Neural cell (in vitro differentiated cells): ENCODE data around the gene RNF25. TPM values are rescaled to one million over a fixed set of nuclear protein-coding genes. Genes with fewer than 3 reads are reported as not detected.

Source experiments
- H2AFZ ChIP-seq: fragments of 200-600, 300-800 bp; sonication (generic), shearing (Covaris generic); 2 replicates; pipeline ENCODE4 v1.6.0; 2014; ENCODE audit warnings: low read depth, mild to moderate bottlenecking, antibody characterized with exemption, low read length, moderate library complexity
- H3F3A ChIP-seq: fragments of 200-600 bp; shearing (Covaris generic); 2 replicates; pipeline ENCODE4 v1.6.1; 2016; ENCODE audit warnings: mild to moderate bottlenecking, moderate library complexity, mixed read lengths, antibody characterized with exemption, low read length; ENCODE audit not compliant: insufficient read depth, poor library complexity, severe bottlenecking
- H3K27ac ChIP-seq: fragments of 200-600, 300-800 bp; sonication (generic), shearing (Covaris generic); 2 replicates; pipeline ENCODE4 v1.5.1; 2014; ENCODE audit warnings: mild to moderate bottlenecking, low read length, moderate library complexity
- H3K27me3 ChIP-seq: fragments of 300-800, 200-600 bp; sonication (generic), shearing (Covaris generic); 2 replicates; pipeline ENCODE4 v1.6.0; 2014; ENCODE audit warnings: mild to moderate bottlenecking, low read depth, low read length, moderate library complexity; ENCODE audit not compliant: insufficient read depth
- H3K36me3 ChIP-seq: fragments of 300-800, 200-600 bp; sonication (generic), shearing (Covaris generic); 2 replicates; pipeline ENCODE4 v1.5.1; 2014; ENCODE audit warnings: mild to moderate bottlenecking, antibody characterized with exemption, low read length, moderate library complexity; ENCODE audit not compliant: insufficient read depth
- H3K4me2 ChIP-seq: fragments of 300-800, 200-600 bp; sonication (generic), shearing (Covaris generic); 2 replicates; pipeline ENCODE4 v1.6.0; 2014; ENCODE audit warnings: mild to moderate bottlenecking, low read length
- H3K4me3 ChIP-seq: fragments of 300-800, 200-600 bp; sonication (generic), shearing (Covaris generic); 2 replicates; pipeline ENCODE4 v1.5.1; 2014; ENCODE audit warnings: mild to moderate bottlenecking, low read length, moderate library complexity
- H3K79me2 ChIP-seq: fragments of 200-600 bp; shearing (Covaris generic); replicated peaks from 2 replicates; pipeline ENCODE4 v1.6.0; 2014; ENCODE audit warnings: mild to moderate bottlenecking, low read length, moderate library complexity; ENCODE audit not compliant: insufficient read depth
- H3K9ac ChIP-seq: fragments of 300-800, 200-600 bp; sonication (generic), shearing (Covaris generic); 2 replicates; pipeline ENCODE4 v1.6.1; 2016; ENCODE audit warnings: mild to moderate bottlenecking, low read length, mixed read lengths
- H3K9me2 ChIP-seq: fragments of 200-600 bp; shearing (Covaris generic); 2 replicates; pipeline ENCODE4 v1.6.1; 2016; ENCODE audit warnings: mild to moderate bottlenecking, low read length, mixed read lengths; ENCODE audit not compliant: insufficient read depth
- H3K9me3 ChIP-seq: fragments of 200-600, 300-800 bp; sonication (generic), shearing (Covaris generic); 2 replicates; pipeline ENCODE4 v1.6.1; 2016; ENCODE audit warnings: mild to moderate bottlenecking, mixed run types, low read length, moderate library complexity, mixed read lengths
- H4K20me1 ChIP-seq: fragments of 200-600 bp; shearing (Covaris generic); 2 replicates; pipeline ENCODE4 v1.6.1; 2016; ENCODE audit warnings: mild to moderate bottlenecking, mixed run types; ENCODE audit not compliant: insufficient read depth
- EP300 ChIP-seq: fragments of 450-650 bp; conservative IDR thresholded peaks from 2 replicates; pipeline ENCODE4 v1.6.1; 2014; ENCODE audit warnings: antibody characterized with exemption, mild to moderate bottlenecking, moderate library complexity; ENCODE audit not compliant: poor library complexity, severe bottlenecking
- EZH2 ChIP-seq: fragments of 200-600, 300-800 bp; shearing (Covaris generic), sonication (generic); IDR thresholded peaks from 2 replicates; pipeline ENCODE4 v1.6.1; 2014; ENCODE audit warnings: antibody characterized with exemption, low read length, borderline replicate concordance, mild to moderate bottlenecking; ENCODE audit not compliant: insufficient read depth, poor library complexity, severe bottlenecking
- MXI1 ChIP-seq: fragments of 450-650 bp; conservative IDR thresholded peaks from 2 replicates; pipeline ENCODE4 v1.6.1; 2014; ENCODE audit warnings: antibody characterized with exemption, mild to moderate bottlenecking; ENCODE audit not compliant: poor library complexity, severe bottlenecking
- POLR2AphosphoS5 ChIP-seq: IDR thresholded peaks from 2 replicates; pipeline ENCODE4 v1.6.1; 2012
- RAD21 ChIP-seq: fragments of 450-650 bp; conservative IDR thresholded peaks from 2 replicates; pipeline ENCODE4 v1.6.1; 2014; ENCODE audit warnings: antibody characterized with exemption, mild to moderate bottlenecking, moderate library complexity
- SMC3 ChIP-seq: fragments of 450-650 bp; conservative IDR thresholded peaks from 2 replicates; pipeline ENCODE4 v1.6.1; 2014; ENCODE audit warnings: antibody characterized with exemption, mild to moderate bottlenecking, moderate library complexity; ENCODE audit not compliant: poor library complexity
- TAF1 ChIP-seq: IDR thresholded peaks from 2 replicates; pipeline ENCODE4 v1.6.1; 2012; ENCODE audit warnings: low read depth
- polyA plus RNA-seq: library from polyadenylated mRNA; depleted of rRNA; stranded (reverse); fragments of >200 nt; gene quantifications from 2 replicates; pipeline ENCODE4 v1.2.3, GENCODE V29; 2014
- TF ChIP-seq, protein P1 (sequence below): IDR thresholded peaks from 2 replicates; pipeline ENCODE4 v1.6.1; 2012; ENCODE audit warnings: borderline replicate concordance
- TF ChIP-seq, protein P2 (sequence below): fragments of 450-650 bp; IDR thresholded peaks from 2 replicates; pipeline ENCODE4 v1.5.1; 2014; ENCODE audit warnings: antibody characterized with exemption, mild to moderate bottlenecking, moderate library complexity; ENCODE audit not compliant: poor library complexity, severe bottlenecking

The RNF25 gene
- polyA plus RNA-seq, 1 donor from 2014 or later: 86.0 TPM

DNA sequence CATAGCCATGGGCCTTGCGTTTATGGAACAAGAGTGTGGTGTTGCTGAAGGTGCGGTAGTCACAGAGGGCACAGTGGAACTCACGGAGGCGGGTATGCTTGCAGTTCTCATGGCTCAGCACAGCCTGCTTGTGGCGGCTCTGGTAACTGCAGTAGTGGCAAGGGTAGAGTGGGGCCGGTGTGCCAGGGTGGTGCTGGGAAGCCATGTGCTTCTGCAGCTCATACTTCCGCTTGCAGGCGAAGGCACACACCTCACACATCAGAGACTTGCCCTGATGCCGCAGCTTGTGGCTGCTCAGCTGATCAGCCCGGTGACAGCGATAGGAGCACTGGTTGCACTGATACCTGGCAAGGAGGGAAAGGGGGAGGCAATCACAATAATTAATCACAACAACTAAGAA lies 27.1 kb downstream of the RNF25 start:
- H3F3A ChIP-seq: no peaks in the 10 kb centered on the region
- H2AFZ ChIP-seq: no peak overlapping the region
- no peak overlapping the region for H3K27ac ChIP-seq
- no peaks in the 10 kb centered on the region for H3K9me3 ChIP-seq
- H3K9me2 ChIP-seq: no peaks in the 10 kb centered on the region
- no peaks in the 10 kb centered on the region for H4K20me1 ChIP-seq
- no peak overlapping the region for H3K4me2 ChIP-seq
- no peaks in the 10 kb centered on the region for H3K79me2 ChIP-seq
- TF ChIP-seq RAD21 (no peak), POLR2AphosphoS5 (no peak), EZH2 (no peak), SMC3 (no peak), TAF1 (no peak), EP300 (no peak), MXI1 (no peak)
- TF ChIP-seq, protein P1, sequence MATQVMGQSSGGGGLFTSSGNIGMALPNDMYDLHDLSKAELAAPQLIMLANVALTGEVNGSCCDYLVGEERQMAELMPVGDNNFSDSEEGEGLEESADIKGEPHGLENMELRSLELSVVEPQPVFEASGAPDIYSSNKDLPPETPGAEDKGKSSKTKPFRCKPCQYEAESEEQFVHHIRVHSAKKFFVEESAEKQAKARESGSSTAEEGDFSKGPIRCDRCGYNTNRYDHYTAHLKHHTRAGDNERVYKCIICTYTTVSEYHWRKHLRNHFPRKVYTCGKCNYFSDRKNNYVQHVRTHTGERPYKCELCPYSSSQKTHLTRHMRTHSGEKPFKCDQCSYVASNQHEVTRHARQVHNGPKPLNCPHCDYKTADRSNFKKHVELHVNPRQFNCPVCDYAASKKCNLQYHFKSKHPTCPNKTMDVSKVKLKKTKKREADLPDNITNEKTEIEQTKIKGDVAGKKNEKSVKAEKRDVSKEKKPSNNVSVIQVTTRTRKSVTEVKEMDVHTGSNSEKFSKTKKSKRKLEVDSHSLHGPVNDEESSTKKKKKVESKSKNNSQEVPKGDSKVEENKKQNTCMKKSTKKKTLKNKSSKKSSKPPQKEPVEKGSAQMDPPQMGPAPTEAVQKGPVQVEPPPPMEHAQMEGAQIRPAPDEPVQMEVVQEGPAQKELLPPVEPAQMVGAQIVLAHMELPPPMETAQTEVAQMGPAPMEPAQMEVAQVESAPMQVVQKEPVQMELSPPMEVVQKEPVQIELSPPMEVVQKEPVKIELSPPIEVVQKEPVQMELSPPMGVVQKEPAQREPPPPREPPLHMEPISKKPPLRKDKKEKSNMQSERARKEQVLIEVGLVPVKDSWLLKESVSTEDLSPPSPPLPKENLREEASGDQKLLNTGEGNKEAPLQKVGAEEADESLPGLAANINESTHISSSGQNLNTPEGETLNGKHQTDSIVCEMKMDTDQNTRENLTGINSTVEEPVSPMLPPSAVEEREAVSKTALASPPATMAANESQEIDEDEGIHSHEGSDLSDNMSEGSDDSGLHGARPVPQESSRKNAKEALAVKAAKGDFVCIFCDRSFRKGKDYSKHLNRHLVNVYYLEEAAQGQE: no peak
- TF ChIP-seq, protein P2, sequence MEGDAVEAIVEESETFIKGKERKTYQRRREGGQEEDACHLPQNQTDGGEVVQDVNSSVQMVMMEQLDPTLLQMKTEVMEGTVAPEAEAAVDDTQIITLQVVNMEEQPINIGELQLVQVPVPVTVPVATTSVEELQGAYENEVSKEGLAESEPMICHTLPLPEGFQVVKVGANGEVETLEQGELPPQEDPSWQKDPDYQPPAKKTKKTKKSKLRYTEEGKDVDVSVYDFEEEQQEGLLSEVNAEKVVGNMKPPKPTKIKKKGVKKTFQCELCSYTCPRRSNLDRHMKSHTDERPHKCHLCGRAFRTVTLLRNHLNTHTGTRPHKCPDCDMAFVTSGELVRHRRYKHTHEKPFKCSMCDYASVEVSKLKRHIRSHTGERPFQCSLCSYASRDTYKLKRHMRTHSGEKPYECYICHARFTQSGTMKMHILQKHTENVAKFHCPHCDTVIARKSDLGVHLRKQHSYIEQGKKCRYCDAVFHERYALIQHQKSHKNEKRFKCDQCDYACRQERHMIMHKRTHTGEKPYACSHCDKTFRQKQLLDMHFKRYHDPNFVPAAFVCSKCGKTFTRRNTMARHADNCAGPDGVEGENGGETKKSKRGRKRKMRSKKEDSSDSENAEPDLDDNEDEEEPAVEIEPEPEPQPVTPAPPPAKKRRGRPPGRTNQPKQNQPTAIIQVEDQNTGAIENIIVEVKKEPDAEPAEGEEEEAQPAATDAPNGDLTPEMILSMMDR: no peak
- no peaks in the 10 kb centered on the region for H3K27me3 ChIP-seq
- peaks cover 20% of the 10 kb centered on the region for H3K36me3 ChIP-seq
- no peak overlapping the region for H3K4me3 ChIP-seq
- H3K9ac ChIP-seq: no peak overlapping the region

DNA sequence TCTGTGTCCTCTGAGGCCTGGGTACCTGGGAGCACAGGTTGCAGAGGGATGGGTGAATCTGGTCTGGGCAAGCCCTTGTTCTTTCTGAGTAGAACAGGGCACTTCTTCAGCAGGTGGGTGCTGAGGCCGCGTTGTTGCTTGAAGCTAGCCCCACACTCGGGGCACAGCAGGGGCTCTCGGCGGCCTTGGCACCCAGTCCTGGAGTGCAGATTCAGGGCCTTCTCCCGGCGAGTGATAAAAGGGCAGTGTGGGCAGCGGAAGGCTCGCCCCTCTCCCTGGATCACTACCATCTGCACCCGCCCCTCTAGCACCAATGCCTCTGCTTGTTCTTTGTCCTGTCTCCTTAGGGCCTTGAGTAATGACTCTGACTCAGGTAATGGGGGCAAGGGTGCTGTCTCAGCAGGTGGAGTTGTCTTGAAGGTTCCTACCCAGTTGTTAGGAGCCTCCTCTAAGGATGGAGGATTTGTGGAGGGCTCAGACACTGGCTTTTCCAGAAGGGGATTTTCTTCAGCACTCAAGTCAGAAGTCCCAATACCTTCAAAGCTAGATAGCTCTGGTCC lies 28.0 kb downstream of the RNF25 start:
- Histone ChIP-seq H3K4me3 (no peak overlapping the region), H4K20me1 (no peaks in the 10 kb centered on the region), H3K9me3 (no peaks in the 10 kb centered on the region), H3K4me2 (no peak overlapping the region), H3K9ac (no peak overlapping the region), H3K36me3 (peaks cover 18% of the 10 kb centered on the region), H3K9me2 (no peaks in the 10 kb centered on the region), H3K79me2 (no peaks in the 10 kb centered on the region), H3F3A (no peaks in the 10 kb centered on the region), H3K27ac (no peak overlapping the region), H2AFZ (no peak overlapping the region), H3K27me3 (no peaks in the 10 kb centered on the region)
- TF ChIP-seq, protein P2: no peak
- TF ChIP-seq EZH2: no peak
- TF ChIP-seq, protein P1: no peak
- TF ChIP-seq POLR2AphosphoS5: no peak
- TF ChIP-seq MXI1: no peak
- TF ChIP-seq RAD21: no peak
- no peak for TF ChIP-seq SMC3
- TF ChIP-seq TAF1: no peak
- TF ChIP-seq EP300: no peak
